K562 (cell line): ENCODE results near the gene ACTL6A. TPM values are rescaled to one million over a fixed set of nuclear protein-coding genes. Genes with fewer than 3 reads are reported as not detected.
A peak's percentile ranks its signal among the peaks of the same experiment; 100 is the strongest.

Experiments
- CEBPZ ChIP-seq: fragments of 150-350 bp; IDR thresholded peaks from 2 replicates; pipeline ENCODE4 v1.6.1; 2014; ENCODE audit warnings: low read depth, mild to moderate bottlenecking, low read length, borderline replicate concordance
- CLOCK ChIP-seq: fragments of 250-450 bp; sonication (Bioruptor Pico); IDR thresholded peaks from 2 replicates; pipeline ENCODE4 v1.4.0; 2020; ENCODE audit warnings: mild to moderate bottlenecking, moderate library complexity, borderline replicate concordance
- FOXA1 ChIP-seq: fragments of 450-650 bp; IDR thresholded peaks from 2 replicates; pipeline ENCODE4 v1.6.1; 2016; ENCODE audit warnings: mild to moderate bottlenecking, borderline replicate concordance
- GABPA ChIP-seq: fragments of 200-800 bp; sonication (Bioruptor generic); conservative IDR thresholded peaks from 2 replicates; pipeline ENCODE4 v1.6.1; 2016; ENCODE audit warnings: low read depth, missing genetic modification characterization, missing compliant biosample characterization
- GTF2F1 ChIP-seq: IDR thresholded peaks from 2 replicates; pipeline ENCODE4 v1.6.1; 2011; ENCODE audit warnings: low read depth, low read length, improper control_type of control experiment
- KLF13 ChIP-seq: fragments of 450-650 bp; IDR thresholded peaks from 2 replicates; pipeline ENCODE4 v1.6.1; 2016; ENCODE audit warnings: missing genetic modification characterization, low read depth, mild to moderate bottlenecking, missing compliant biosample characterization, moderate library complexity, borderline replicate concordance
- L3MBTL2 ChIP-seq: fragments of 450-650 bp; IDR thresholded peaks from 2 replicates; pipeline ENCODE4 v1.6.1; 2016; ENCODE audit warnings: mild to moderate bottlenecking, moderate library complexity
- MXI1 ChIP-seq: IDR thresholded peaks from 2 replicates; pipeline ENCODE4 v1.6.1; 2011; ENCODE audit warnings: low read depth, mild to moderate bottlenecking, improper control_type of control experiment, low read length
- POLR2G ChIP-seq: fragments of 200-400 bp; formaldehyde crosslinking; IDR thresholded peaks from 2 replicates; pipeline ENCODE4 v1.6.1; 2017; ENCODE audit warnings: low read depth, mild to moderate bottlenecking, antibody characterized with exemption, low read length, moderate library complexity
- TAF15 ChIP-seq: fragments of 200-400 bp; formaldehyde crosslinking; IDR thresholded peaks from 2 replicates; pipeline ENCODE4 v1.6.1; 2017; ENCODE audit warnings: mild to moderate bottlenecking, low read depth, low read length, moderate library complexity
- TBL1XR1 ChIP-seq, 2 experiments: IDR thresholded peaks; 2 replicates each; pipeline ENCODE4 v1.6.1; 2012; ENCODE audit warnings: improper control_type of control experiment in 2 of 2, low read length in 2 of 2, mild to moderate bottlenecking in 1 of 2
- ZBTB9 ChIP-seq: fragments of 450-650 bp; formaldehyde crosslinking; IDR thresholded peaks from 2 replicates; pipeline ENCODE4 v1.4.0; 2020; ENCODE audit warnings: mild to moderate bottlenecking, moderate library complexity
- ZNF431 ChIP-seq: sonication (generic); formaldehyde crosslinking; IDR thresholded peaks from 2 replicates; pipeline ENCODE4 v1.8.0; 2022; ENCODE audit warnings: mild to moderate bottlenecking, missing genetic modification reagents
- ZNF592 ChIP-seq: fragments of 450-650 bp; IDR thresholded peaks from 2 replicates; pipeline ENCODE4 v1.6.1; 2017; ENCODE audit warnings: antibody characterized with exemption, mild to moderate bottlenecking
- polyA plus RNA-seq, 8 experiments: library from polyadenylated mRNA; depleted of rRNA in 4 of 8; stranded (reverse) in 5 of 8; unstranded in 3 of 8; fragments of >200 nt; fragmentation: Nextera tagmentation in 2 of 8; fragmentation: Illumina TruSeq in 1 of 8; extraction: Ambion mirVana in 2 of 8; extraction: Trizol in 1 of 8; gene quantifications; 2 replicates each; pipeline versions ENCODE4 v1.2.1 to v1.2.3, GENCODE V29; 2011 to 2014; ENCODE audit warnings: inconsistent platforms in 1 of 8, missing spikeins in 1 of 8
- total RNA-seq, 7 experiments: library from RNA; depleted of rRNA in 6 of 7; stranded (reverse); fragments of >200 nt in 6 of 7; fragmentation: Illumina TruSeq in 2 of 7; extraction: Trizol in 2 of 7; gene quantifications; 2 replicates each; pipeline versions ENCODE4 v1.2.1 to v1.2.3, GENCODE V29; 2011 to 2021; ENCODE audit warnings: low replicate concordance in 1 of 7

The ACTL6A gene
- total and polyA plus RNA-seq, 9 of the 15 experiments (the other 6 are each of a cell fraction or from before 2014, with no cell fraction given) = 107 to 243 (median 157) TPM

GRCh38 chr3:179563271-179563783 lies 601 bp downstream of the ACTL6A start (continued):
- TF ChIP-seq CEBPZ = no peak
- peak; percentile 24; the same call in 1 of the 2 replicates for TF ChIP-seq MXI1
- no peak for TF ChIP-seq FOXA1
- no peak for TF ChIP-seq ZBTB9 (CRISPR knock-in tag)
- TF ChIP-seq ZNF592 = no peak
- peak; percentile 80 for TF ChIP-seq POLR2G
- no peak for TF ChIP-seq CLOCK (CRISPR knock-in tag)
- no peak for TF ChIP-seq TAF15
- TF ChIP-seq L3MBTL2 = no peak
- TF ChIP-seq TBL1XR1 (IDR thresholded peaks at IDR 0.05; ENCODE audit: low read length in 2 of 2) = no peak
- peak; percentile 50; the same call in 1 of the 2 replicates for TF ChIP-seq ZNF431 (CRISPR knock-in tag)
- peak; percentile 18 for TF ChIP-seq GABPA (tag)
- peak; percentile 68; the same call in 1 of the 2 replicates for TF ChIP-seq GTF2F1
- TF ChIP-seq KLF13 (tag) = 0 out of 2 replicates have a peak, but pooled peaks have one; percentile 22
